ENCODE measurements around the gene DCTN3. TPM values are rescaled to one million over a fixed set of nuclear protein-coding genes. Genes with fewer than 3 reads are reported as not detected.

The DCTN3 gene
- total and polyA plus RNA-seq, 2 donors from 2014 or later: 92.0 to 175 TPM

DNA sequence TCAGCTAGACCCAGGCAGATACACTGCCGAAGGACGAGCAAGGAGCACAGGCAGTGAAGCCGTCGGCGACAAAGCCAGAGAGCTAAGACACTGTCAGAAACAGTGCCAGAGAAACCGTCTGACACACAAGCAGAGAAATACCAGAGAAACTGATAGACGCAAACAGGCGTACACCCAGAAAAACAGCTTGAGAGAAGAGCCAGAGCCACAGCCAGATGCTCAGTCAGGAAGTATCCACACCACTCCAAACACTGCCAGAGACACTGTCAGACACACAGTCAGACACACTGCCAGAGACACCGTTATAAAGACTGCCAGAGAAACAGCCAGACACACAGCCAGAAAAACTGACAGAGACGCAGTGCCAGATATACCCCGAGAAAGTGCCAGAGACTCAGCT is 49.9 kb downstream of the DCTN3 start:
- Histone ChIP-seq H3K9ac (ENCODE audit: low read length in 3 of 3) (no peak overlapping the region), H3K4me1 (ENCODE audit: control insufficient read depth in 2 of 3, insufficient read depth in 2 of 3, low read depth in 1 of 3, low read length in 3 of 3) (peaks cover 0 to 8% (median 4%) of the 10 kb centered on the region in 3 donors)

DNA sequence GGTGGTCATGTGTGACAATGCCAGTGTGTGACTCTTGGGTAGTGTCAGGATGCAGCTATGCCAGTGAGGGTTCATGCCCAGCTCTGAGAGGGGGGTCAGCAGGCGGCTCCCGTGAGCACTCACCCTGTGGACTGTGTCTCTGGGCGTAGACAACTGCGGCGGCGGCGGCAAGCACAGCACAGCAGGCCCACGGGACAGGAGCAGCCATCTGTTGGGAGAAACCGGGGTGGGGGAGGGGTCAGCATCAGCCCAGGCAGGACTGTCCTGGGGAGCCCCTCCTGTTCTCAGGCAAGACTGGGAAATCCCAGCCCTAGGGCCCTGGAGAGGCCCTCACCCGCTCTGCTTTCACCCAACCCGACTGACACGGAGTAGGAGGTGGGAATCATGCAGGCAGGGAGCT is 51.5 kb downstream of the DCTN3 start:
- H3K9ac ChIP-seq (ENCODE audit: low read length in 3 of 3): no peak overlapping the region
- intact Hi-C loops (cut with DNase I): no loop called here
- no peaks in the 10 kb centered on the region for H3K9me3 ChIP-seq (ENCODE audit: control insufficient read depth in 2 of 3, insufficient read depth in 1 of 3, low read length in 3 of 3)
- H3K27me3 ChIP-seq (ENCODE audit: control insufficient read depth, insufficient read depth, low read length): no peaks in the 10 kb centered on the region
- TF ChIP-seq, protein P1, sequence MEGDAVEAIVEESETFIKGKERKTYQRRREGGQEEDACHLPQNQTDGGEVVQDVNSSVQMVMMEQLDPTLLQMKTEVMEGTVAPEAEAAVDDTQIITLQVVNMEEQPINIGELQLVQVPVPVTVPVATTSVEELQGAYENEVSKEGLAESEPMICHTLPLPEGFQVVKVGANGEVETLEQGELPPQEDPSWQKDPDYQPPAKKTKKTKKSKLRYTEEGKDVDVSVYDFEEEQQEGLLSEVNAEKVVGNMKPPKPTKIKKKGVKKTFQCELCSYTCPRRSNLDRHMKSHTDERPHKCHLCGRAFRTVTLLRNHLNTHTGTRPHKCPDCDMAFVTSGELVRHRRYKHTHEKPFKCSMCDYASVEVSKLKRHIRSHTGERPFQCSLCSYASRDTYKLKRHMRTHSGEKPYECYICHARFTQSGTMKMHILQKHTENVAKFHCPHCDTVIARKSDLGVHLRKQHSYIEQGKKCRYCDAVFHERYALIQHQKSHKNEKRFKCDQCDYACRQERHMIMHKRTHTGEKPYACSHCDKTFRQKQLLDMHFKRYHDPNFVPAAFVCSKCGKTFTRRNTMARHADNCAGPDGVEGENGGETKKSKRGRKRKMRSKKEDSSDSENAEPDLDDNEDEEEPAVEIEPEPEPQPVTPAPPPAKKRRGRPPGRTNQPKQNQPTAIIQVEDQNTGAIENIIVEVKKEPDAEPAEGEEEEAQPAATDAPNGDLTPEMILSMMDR (IDR thresholded peaks at IDR 0.05; ENCODE audit: borderline replicate concordance, extremely low read depth, insufficient read depth): no peak
- H3K27ac ChIP-seq (ENCODE audit: low read depth in 2 of 2, low read length in 2 of 2): no peak overlapping the region
- peak in 2 of 5 donors; percentile 50 to 68 for DNase-seq
- H3K4me1 ChIP-seq (ENCODE audit: control insufficient read depth in 2 of 3, insufficient read depth in 2 of 3, low read depth in 1 of 3, low read length in 3 of 3): peaks cover 0 to 8% (median 4%) of the 10 kb centered on the region in 3 donors
- FAIRE-seq: no peak
- no peaks in the 10 kb centered on the region for H3K36me3 ChIP-seq (ENCODE audit: control insufficient read depth in 2 of 3, insufficient read depth in 3 of 3, low read length in 3 of 3)
- H3K4me3 ChIP-seq (ENCODE audit: low read length in 3 of 3): no peak overlapping the region

More for the DNA sequence above, 49.9 kb downstream of the DCTN3 start:
- TF ChIP-seq, protein P1 (IDR thresholded peaks at IDR 0.05; ENCODE audit: borderline replicate concordance, extremely low read depth, insufficient read depth): no peak
- FAIRE-seq (no peak), DNase-seq (peak in 1 of 5 donors; percentile 38)
- Histone ChIP-seq H3K27ac (ENCODE audit: low read depth in 2 of 2, low read length in 2 of 2) (no peak overlapping the region), H3K4me3 (ENCODE audit: low read length in 3 of 3) (no peak overlapping the region), H3K9me3 (ENCODE audit: control insufficient read depth in 2 of 3, insufficient read depth in 1 of 3, low read length in 3 of 3) (no peaks in the 10 kb centered on the region), H3K27me3 (ENCODE audit: control insufficient read depth, insufficient read depth, low read length) (no peaks in the 10 kb centered on the region), H3K36me3 (ENCODE audit: control insufficient read depth in 2 of 3, insufficient read depth in 3 of 3, low read length in 3 of 3) (no peaks in the 10 kb centered on the region)
- intact Hi-C loops (cut with DNase I): no loop called here

DNA sequence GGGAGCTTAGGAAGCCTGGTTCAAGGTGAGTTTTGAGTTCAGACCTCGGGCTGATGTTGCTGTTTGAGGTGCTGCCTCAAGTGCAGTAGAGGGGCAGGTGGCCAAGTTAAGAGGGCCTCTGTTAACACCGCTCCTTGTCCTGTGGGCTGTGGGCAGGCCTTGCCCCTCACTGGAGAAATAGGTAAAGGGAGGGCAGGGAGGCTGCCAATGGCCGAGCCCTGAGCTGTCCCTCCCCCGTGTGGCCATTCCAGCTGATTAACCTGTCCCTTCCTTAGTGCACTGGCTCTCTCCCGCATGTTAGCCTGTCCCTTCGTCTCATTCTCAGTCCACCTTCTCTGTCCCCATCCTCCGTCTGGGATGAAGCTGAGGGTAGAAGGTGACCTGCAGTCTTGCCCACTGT is 52.2 kb downstream of the DCTN3 start:
- Histone ChIP-seq H3K27ac (ENCODE audit: low read depth in 2 of 2, low read length in 2 of 2) (no peak overlapping the region), H3K27me3 (ENCODE audit: control insufficient read depth, insufficient read depth, low read length) (no peaks in the 10 kb centered on the region), H3K9me3 (ENCODE audit: control insufficient read depth in 2 of 3, insufficient read depth in 1 of 3, low read length in 3 of 3) (no peaks in the 10 kb centered on the region), H3K9ac (ENCODE audit: low read length in 3 of 3) (no peak overlapping the region), H3K36me3 (ENCODE audit: control insufficient read depth in 2 of 3, insufficient read depth in 3 of 3, low read length in 3 of 3) (peaks cover 0 to 4% (median 0%) of the 10 kb centered on the region in 3 donors), H3K4me3 (ENCODE audit: low read length in 3 of 3) (no peak overlapping the region), H3K4me1 (ENCODE audit: control insufficient read depth in 2 of 3, insufficient read depth in 2 of 3, low read depth in 1 of 3, low read length in 3 of 3) (peaks cover 0 to 8% (median 4%) of the 10 kb centered on the region in 3 donors)
- intact Hi-C loops (cut with DNase I): no loop called here
- peak in 1 of 5 donors; percentile 43 for DNase-seq
- TF ChIP-seq, protein P1 (IDR thresholded peaks at IDR 0.05; ENCODE audit: borderline replicate concordance, extremely low read depth, insufficient read depth): no peak
- FAIRE-seq: no peak

DNA sequence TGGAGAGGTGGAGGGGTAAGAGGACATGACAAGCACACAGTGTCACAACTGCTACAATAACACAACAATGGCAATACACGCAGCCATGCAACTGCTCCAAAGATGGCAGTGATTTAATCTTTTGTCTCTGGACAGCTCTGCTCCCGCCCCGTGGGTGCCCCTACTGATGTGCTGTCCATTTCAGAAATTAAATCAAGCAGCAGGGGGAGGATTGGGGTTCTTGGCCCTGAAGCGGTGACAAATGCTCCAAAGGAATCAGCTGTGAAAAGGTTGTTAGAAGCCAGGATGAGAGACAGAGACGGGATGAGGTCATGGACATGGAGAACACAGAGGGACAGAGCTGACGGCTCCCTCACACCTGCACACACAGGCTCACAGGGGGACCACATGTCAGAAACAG is 53.3 kb downstream of the DCTN3 start:
- TF ChIP-seq, protein P1 (IDR thresholded peaks at IDR 0.05; ENCODE audit: borderline replicate concordance, extremely low read depth, insufficient read depth): no peak
- Histone ChIP-seq H3K27ac (ENCODE audit: low read depth in 2 of 2, low read length in 2 of 2) (no peak overlapping the region), H3K9me3 (ENCODE audit: control insufficient read depth in 2 of 3, insufficient read depth in 1 of 3, low read length in 3 of 3) (no peaks in the 10 kb centered on the region), H3K4me1 (ENCODE audit: control insufficient read depth in 2 of 3, insufficient read depth in 2 of 3, low read depth in 1 of 3, low read length in 3 of 3) (peaks cover 0 to 8% (median 4%) of the 10 kb centered on the region in 3 donors), H3K27me3 (ENCODE audit: control insufficient read depth, insufficient read depth, low read length) (no peaks in the 10 kb centered on the region), H3K36me3 (ENCODE audit: control insufficient read depth in 2 of 3, insufficient read depth in 3 of 3, low read length in 3 of 3) (peaks cover 0 to 4% (median 0%) of the 10 kb centered on the region in 3 donors), H3K9ac (ENCODE audit: low read length in 3 of 3) (no peak overlapping the region), H3K4me3 (ENCODE audit: low read length in 3 of 3) (no peak overlapping the region)
- FAIRE-seq: no peak
- peak in 2 of 5 donors; percentile 19 to 29 for DNase-seq
- intact Hi-C loops (cut with DNase I): no loop called here
